Upper lobe of left lung (tissue), 4 donors: ENCODE measurements around the gene MCMBP.

Source experiments
- CTCF ChIP-seq, 6 experiments: fragments of 450-650 bp in 4 of 6; fragments of 200-600 bp in 2 of 6; sonication (generic) in 2 of 6; IDR thresholded peaks; one replicate each; pipeline ENCODE4 v1.5.1; 2016 to 2019; ENCODE audit warnings: antibody characterized with exemption in 6 of 6
- POLR2A ChIP-seq, 4 donors: fragments of 450-650 bp; IDR thresholded peaks; one replicate each; pipeline ENCODE4 v1.5.1; 2016 to 2017; ENCODE audit warnings: antibody characterized with exemption in 4 of 4, mild to moderate bottlenecking in 2 of 4

GRCh38 chr10:119862524-119862923 lies 10.1 kb downstream of the MCMBP start:
- TF ChIP-seq CTCF (IDR thresholded peaks at IDR 0.05) (no peak), POLR2A (IDR thresholded peaks at IDR 0.05) (no peak)
